ENCODE measurements around the gene MPG. TPM values are rescaled to one million over a fixed set of nuclear protein-coding genes. Genes with fewer than 3 reads are reported as not detected.

Gene MPG
- total RNA-seq, 1 experiment from 2014 or later: 30.6 TPM

DNA sequence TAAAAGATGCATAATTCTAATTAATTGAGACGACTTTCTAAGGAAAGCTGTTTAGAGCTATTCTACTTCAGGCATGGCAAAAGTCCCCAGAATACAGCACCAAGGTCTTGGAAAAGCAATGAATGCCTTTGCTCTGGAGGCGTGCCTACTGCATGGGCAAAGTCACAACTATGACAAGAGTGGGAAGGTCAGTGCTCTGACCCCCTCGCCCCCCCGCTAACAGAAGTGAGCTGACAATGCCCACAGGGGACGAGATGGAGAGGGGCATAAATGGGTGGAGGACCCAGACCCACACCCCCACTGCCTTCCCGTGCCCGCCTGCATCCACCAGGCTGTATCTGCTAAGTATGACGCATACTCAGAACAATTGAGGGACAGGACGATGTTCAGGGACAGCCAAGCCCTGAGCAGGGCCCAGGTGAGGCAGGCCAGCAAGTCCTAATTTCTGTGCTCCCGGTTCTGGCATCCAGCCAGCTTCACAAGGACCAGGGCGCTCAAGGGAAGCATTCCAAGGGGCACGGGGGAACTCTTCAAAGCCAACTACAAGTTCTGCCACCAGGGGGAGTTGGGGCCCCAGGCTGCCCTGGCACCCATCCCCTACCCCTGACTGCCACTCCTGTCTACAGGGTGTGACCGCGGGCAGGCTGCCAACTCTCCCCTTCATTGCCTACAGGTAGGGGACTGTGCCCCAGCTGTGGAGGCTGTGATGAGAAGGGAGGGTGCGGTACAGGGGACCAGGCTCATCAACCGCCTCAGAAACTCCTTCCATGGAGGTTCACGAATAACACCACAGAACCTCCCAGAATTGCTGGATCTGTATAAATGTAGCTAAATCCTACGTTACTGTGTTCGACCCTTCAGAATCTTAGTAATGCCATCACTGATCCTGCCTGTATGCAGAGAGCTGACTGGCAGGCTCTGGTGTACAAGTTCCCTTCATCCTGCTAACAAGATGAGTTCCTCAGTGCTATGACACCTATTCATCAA lies 39.6 kb downstream of the MPG start:
- Histone ChIP-seq H3K4me1 (ENCODE audit: insufficient read depth, low read length, poor library complexity, severe bottlenecking) (peaks cover 10% of the 10 kb centered on the region), H3K9me3 (ENCODE audit: low read depth, low read length, poor library complexity, severe bottlenecking) (no peaks in the 10 kb centered on the region), H3K36me3 (ENCODE audit: insufficient read depth, low read length, poor library complexity, severe bottlenecking) (peaks cover 24% of the 10 kb centered on the region), H3K27ac (ENCODE audit: low read depth, low read length, poor library complexity, severe bottlenecking) (no peak overlapping the region), H3K27me3 (replicated peaks; ENCODE audit: insufficient read depth, low read depth, low read length, poor library complexity) (no peaks in the 10 kb centered on the region), H3K4me3 (ENCODE audit: low read depth, low read length, poor library complexity, severe bottlenecking) (no peak overlapping the region)
- BruUV-seq (replicated peaks): no TSS peak
- ChIA-PET CTCF (interaction anchor here (0.6 to 1.8 kb wide), 4 partner anchors 11 to 244 kb away, joined by 3 to 6 read pairs (median 6); partner anchors contain the start of gene HBQ1), POLR2A (ENCODE audit: low non-redundant PET) (no interaction called here)
- TF ChIP-seq EZH2 (IDR thresholded peaks at IDR 0.05; ENCODE audit: borderline replicate concordance, low read depth, low read length, poor library complexity, severe bottlenecking): no peak
- TF ChIP-seq, protein P1, sequence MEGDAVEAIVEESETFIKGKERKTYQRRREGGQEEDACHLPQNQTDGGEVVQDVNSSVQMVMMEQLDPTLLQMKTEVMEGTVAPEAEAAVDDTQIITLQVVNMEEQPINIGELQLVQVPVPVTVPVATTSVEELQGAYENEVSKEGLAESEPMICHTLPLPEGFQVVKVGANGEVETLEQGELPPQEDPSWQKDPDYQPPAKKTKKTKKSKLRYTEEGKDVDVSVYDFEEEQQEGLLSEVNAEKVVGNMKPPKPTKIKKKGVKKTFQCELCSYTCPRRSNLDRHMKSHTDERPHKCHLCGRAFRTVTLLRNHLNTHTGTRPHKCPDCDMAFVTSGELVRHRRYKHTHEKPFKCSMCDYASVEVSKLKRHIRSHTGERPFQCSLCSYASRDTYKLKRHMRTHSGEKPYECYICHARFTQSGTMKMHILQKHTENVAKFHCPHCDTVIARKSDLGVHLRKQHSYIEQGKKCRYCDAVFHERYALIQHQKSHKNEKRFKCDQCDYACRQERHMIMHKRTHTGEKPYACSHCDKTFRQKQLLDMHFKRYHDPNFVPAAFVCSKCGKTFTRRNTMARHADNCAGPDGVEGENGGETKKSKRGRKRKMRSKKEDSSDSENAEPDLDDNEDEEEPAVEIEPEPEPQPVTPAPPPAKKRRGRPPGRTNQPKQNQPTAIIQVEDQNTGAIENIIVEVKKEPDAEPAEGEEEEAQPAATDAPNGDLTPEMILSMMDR (conservative IDR thresholded peaks at IDR 0.05; ENCODE audit: low read depth, low read length): peak; percentile 85
- DNase-seq (ENCODE audit: low spot score): peak; percentile 83
- intact Hi-C loops (cut with micrococcal nuclease; ENCODE audit: unreplicated experiment): loop anchor here (2.0 kb wide), 1 partner anchor 63 kb away; the partner anchor contains the start of gene HBQ1

DNA sequence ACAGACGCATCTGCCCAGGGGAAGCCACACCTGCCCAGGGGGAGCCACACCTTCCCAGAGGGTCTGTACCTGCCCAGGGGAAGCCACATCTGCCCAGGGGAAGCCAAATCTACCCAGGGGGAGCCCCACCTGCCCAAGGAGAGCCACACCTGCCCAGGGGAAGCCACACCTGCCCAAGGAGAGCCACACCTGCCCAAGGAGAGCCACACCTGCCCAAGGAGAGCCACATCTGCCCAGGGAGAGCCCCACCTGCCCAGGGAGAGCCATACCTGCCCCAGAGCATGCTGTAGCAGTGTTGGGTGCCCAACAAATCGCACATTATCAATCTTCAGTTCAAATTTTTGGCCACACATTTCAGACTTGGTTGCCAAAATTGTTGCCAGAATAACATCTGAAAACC lies 40.8 kb downstream of the MPG start:
- no peak for TF ChIP-seq EZH2 (IDR thresholded peaks at IDR 0.05; ENCODE audit: borderline replicate concordance, low read depth, low read length, poor library complexity, severe bottlenecking)
- TF ChIP-seq, protein P1 (conservative IDR thresholded peaks at IDR 0.05; ENCODE audit: low read depth, low read length): no peak
- intact Hi-C loops (cut with micrococcal nuclease; ENCODE audit: unreplicated experiment): no loop called here
- no TSS peak for BruUV-seq (replicated peaks)
- POLR2A ChIA-PET (ENCODE audit: low non-redundant PET): no interaction called here
- Histone ChIP-seq H3K4me3 (ENCODE audit: low read depth, low read length, poor library complexity, severe bottlenecking) (no peak overlapping the region), H3K27me3 (replicated peaks; ENCODE audit: insufficient read depth, low read depth, low read length, poor library complexity) (no peaks in the 10 kb centered on the region), H3K4me1 (ENCODE audit: insufficient read depth, low read length, poor library complexity, severe bottlenecking) (peaks cover 3% of the 10 kb centered on the region), H3K9me3 (ENCODE audit: low read depth, low read length, poor library complexity, severe bottlenecking) (no peaks in the 10 kb centered on the region), H3K36me3 (ENCODE audit: insufficient read depth, low read length, poor library complexity, severe bottlenecking) (peaks cover 23% of the 10 kb centered on the region), H3K27ac (ENCODE audit: low read depth, low read length, poor library complexity, severe bottlenecking) (no peak overlapping the region)
- CTCF ChIA-PET: no interaction called here
- no peak for DNase-seq (ENCODE audit: low spot score)

DNA sequence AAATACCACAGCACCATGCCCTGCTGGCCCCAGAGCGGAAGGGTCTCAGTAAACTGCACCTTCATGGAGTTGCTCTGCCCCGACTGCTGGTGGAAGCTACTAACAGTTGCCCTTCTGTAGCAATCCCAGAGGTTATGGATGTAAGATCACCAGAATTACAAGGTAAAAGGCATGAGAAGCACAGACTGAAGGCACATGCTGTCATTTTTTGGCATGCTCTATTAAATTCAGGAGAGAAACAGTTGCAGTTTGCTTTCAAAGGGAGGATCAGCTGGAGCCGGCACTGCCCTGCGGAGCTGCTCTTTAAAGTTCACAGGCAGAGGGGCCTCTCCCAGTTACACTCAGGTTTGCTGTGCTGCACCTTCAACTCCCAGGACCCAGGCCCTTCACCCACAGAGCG lies 41.3 kb downstream of the MPG start:
- no peaks in the 10 kb centered on the region for H3K9me3 ChIP-seq (ENCODE audit: low read depth, low read length, poor library complexity, severe bottlenecking)
- H3K27me3 ChIP-seq (replicated peaks; ENCODE audit: insufficient read depth, low read depth, low read length, poor library complexity): no peaks in the 10 kb centered on the region
- POLR2A ChIA-PET (ENCODE audit: low non-redundant PET): no interaction called here
- peaks cover 23% of the 10 kb centered on the region for H3K36me3 ChIP-seq (ENCODE audit: insufficient read depth, low read length, poor library complexity, severe bottlenecking)
- H3K27ac ChIP-seq (ENCODE audit: low read depth, low read length, poor library complexity, severe bottlenecking): no peak overlapping the region
- CTCF ChIA-PET: no interaction called here
- no TSS peak for BruUV-seq (replicated peaks)
- TF ChIP-seq EZH2 (IDR thresholded peaks at IDR 0.05; ENCODE audit: borderline replicate concordance, low read depth, low read length, poor library complexity, severe bottlenecking): no peak
- TF ChIP-seq, protein P1 (conservative IDR thresholded peaks at IDR 0.05; ENCODE audit: low read depth, low read length): no peak
- intact Hi-C loops (cut with micrococcal nuclease; ENCODE audit: unreplicated experiment): no loop called here
- no peak for DNase-seq (ENCODE audit: low spot score)
- H3K4me3 ChIP-seq (ENCODE audit: low read depth, low read length, poor library complexity, severe bottlenecking): no peak overlapping the region
- H3K4me1 ChIP-seq (ENCODE audit: insufficient read depth, low read length, poor library complexity, severe bottlenecking): no peaks in the 10 kb centered on the region
